WTC11 (cell line): ENCODE data around the gene TPM2. TPM values are rescaled to one million over a fixed set of nuclear protein-coding genes. Genes with fewer than 3 reads are reported as not detected.

Source experiments
- ATAC-seq: fragments of 200-7000 bp; cut with Tn5 transposase; 2 replicates; pipeline ENCODE4 v1.10.0; 2021; ENCODE audit warnings: mild to moderate bottlenecking, moderate library complexity
- Bru-seq: library from RNA; stranded (reverse); fragments of 400-500 nt; gene quantifications from one replicate; lab custom pipeline; 2021; lab: Mats Ljungman, UMichigan
- CTCF ChIA-PET: fragments of 300-600 bp; sonication (Branson Sonifier 250); formaldehyde crosslinking; loops from one replicate; lab custom pipeline; 2021; ENCODE audit warnings: antibody characterized with exemption; lab: Charles Lee
- POLR2A ChIA-PET: fragments of 350-600 bp; sonication (Branson Sonifier 250); formaldehyde crosslinking; loops from one replicate; lab custom pipeline; 2021; ENCODE audit warnings: antibody characterized with exemption; lab: Charles Lee
- DNase-seq: peaks from one replicate; pipeline ENCODE4 v3.0.0; 2021; ENCODE audit warnings: low spot score
- H3K27ac Mint-ChIP-seq: 2 replicates; pipeline ENCODE4 v1.8.0; 2021; ENCODE audit warnings: mixed read lengths
- H3K27me3 Mint-ChIP-seq: 2 replicates; pipeline ENCODE4 v1.8.0; 2021; ENCODE audit warnings: low read depth, mild to moderate bottlenecking, moderate library complexity, mixed read lengths
- H3K36me3 Mint-ChIP-seq: 2 replicates; pipeline ENCODE4 v1.8.0; 2021; ENCODE audit warnings: mixed read lengths
- H3K4me1 Mint-ChIP-seq: 2 replicates; pipeline ENCODE4 v1.8.0; 2022; ENCODE audit warnings: mixed read lengths
- H3K4me3 Mint-ChIP-seq: 2 replicates; pipeline ENCODE4 v1.8.0; 2021; ENCODE audit warnings: mild to moderate bottlenecking, moderate library complexity, mixed read lengths
- H3K9me3 Mint-ChIP-seq: 2 replicates; pipeline ENCODE4 v1.8.0; 2021; ENCODE audit warnings: mixed read lengths
- ARID4B ChIP-seq: sonication (generic); formaldehyde crosslinking; IDR thresholded peaks from 2 replicates; pipeline ENCODE4 v1.8.0; 2023; ENCODE audit warnings: missing genetic modification reagents, mild to moderate bottlenecking, borderline replicate concordance
- CREB1 ChIP-seq: sonication (generic); formaldehyde crosslinking; IDR thresholded peaks from 2 replicates; pipeline ENCODE4 v1.8.0; 2023; ENCODE audit warnings: mild to moderate bottlenecking, missing genetic modification reagents
- CREM ChIP-seq: sonication (generic); formaldehyde crosslinking; IDR thresholded peaks from 2 replicates; pipeline ENCODE4 v1.8.1; 2022; ENCODE audit warnings: mild to moderate bottlenecking, missing genetic modification reagents, moderate library complexity
- EMX1 ChIP-seq: fragments of 250-450 bp; sonication (Bioruptor Pico); IDR thresholded peaks from 2 replicates; pipeline ENCODE4 v1.8.0; 2021; ENCODE audit warnings: mild to moderate bottlenecking
- ETV6 ChIP-seq: sonication (generic); formaldehyde crosslinking; IDR thresholded peaks from 2 replicates; pipeline ENCODE4 v1.8.1; 2022; ENCODE audit warnings: mild to moderate bottlenecking, missing genetic modification reagents
- FOXJ3 ChIP-seq: sonication (generic); formaldehyde crosslinking; IDR thresholded peaks from 2 replicates; pipeline ENCODE4 v1.9.0; 2021; ENCODE audit warnings: missing genetic modification reagents, mild to moderate bottlenecking, borderline replicate concordance
- FOXP1 ChIP-seq: sonication (generic); formaldehyde crosslinking; IDR thresholded peaks from 2 replicates; pipeline ENCODE4 v1.8.0; 2022; ENCODE audit warnings: missing genetic modification reagents, mild to moderate bottlenecking, moderate library complexity, borderline replicate concordance
- GTF2I ChIP-seq: fragments of 250-450 bp; sonication (Bioruptor Pico); conservative IDR thresholded peaks from 2 replicates; pipeline ENCODE4 v1.4.0; 2021; ENCODE audit warnings: mild to moderate bottlenecking
- KAT7 ChIP-seq: sonication (generic); formaldehyde crosslinking; IDR thresholded peaks from 2 replicates; pipeline ENCODE4 v1.8.1; 2023; ENCODE audit warnings: missing genetic modification reagents, mild to moderate bottlenecking, borderline replicate concordance
- MAX ChIP-seq: sonication (generic); formaldehyde crosslinking; IDR thresholded peaks from 2 replicates; pipeline ENCODE4 v1.8.0; 2022; ENCODE audit warnings: mild to moderate bottlenecking, missing genetic modification reagents
- MLX ChIP-seq: sonication (generic); formaldehyde crosslinking; IDR thresholded peaks from 2 replicates; pipeline ENCODE4 v1.8.1; 2023; ENCODE audit warnings: mild to moderate bottlenecking, missing genetic modification reagents, moderate library complexity
- NFATC4 ChIP-seq: fragments of 250-450 bp; sonication (Bioruptor Pico); IDR thresholded peaks from 2 replicates; pipeline ENCODE4 v1.9.0; 2021; ENCODE audit warnings: mild to moderate bottlenecking
- NFYB ChIP-seq: sonication (generic); formaldehyde crosslinking; conservative IDR thresholded peaks from 2 replicates; pipeline ENCODE4 v1.8.0; 2022; ENCODE audit warnings: low read depth, missing genetic modification reagents
- SMAD4 ChIP-seq: sonication (generic); formaldehyde crosslinking; IDR thresholded peaks from 2 replicates; pipeline ENCODE4 v1.8.0; 2022; ENCODE audit warnings: mild to moderate bottlenecking, missing genetic modification reagents
- STAT6 ChIP-seq: sonication (generic); formaldehyde crosslinking; conservative IDR thresholded peaks from 2 replicates; pipeline ENCODE4 v1.8.1; 2023; ENCODE audit warnings: mild to moderate bottlenecking, low read depth, missing genetic modification reagents, moderate library complexity
- TCF7 ChIP-seq: sonication (generic); formaldehyde crosslinking; IDR thresholded peaks from 2 replicates; pipeline ENCODE4 v1.8.0; 2022; ENCODE audit warnings: mild to moderate bottlenecking, low read depth, missing genetic modification reagents, moderate library complexity
- TP53 ChIP-seq: sonication (generic); formaldehyde crosslinking; IDR thresholded peaks from 2 replicates; pipeline ENCODE4 v1.8.1; 2023; ENCODE audit warnings: mild to moderate bottlenecking, missing genetic modification reagents
- USF2 ChIP-seq: sonication (generic); formaldehyde crosslinking; IDR thresholded peaks from 2 replicates; pipeline ENCODE4 v1.8.1; 2023; ENCODE audit warnings: mild to moderate bottlenecking, missing genetic modification reagents, moderate library complexity
- ZMAT4 ChIP-seq: fragments of 250-450 bp; sonication (Bioruptor Pico); IDR thresholded peaks from 2 replicates; pipeline ENCODE4 v1.9.0; 2021; ENCODE audit warnings: mild to moderate bottlenecking
- ZNF121 ChIP-seq: sonication (generic); formaldehyde crosslinking; IDR thresholded peaks from 2 replicates; pipeline ENCODE4 v1.8.0; 2023; ENCODE audit warnings: missing genetic modification reagents
- ZNF232 ChIP-seq: sonication (generic); formaldehyde crosslinking; IDR thresholded peaks from 2 replicates; pipeline ENCODE4 v1.8.0; 2022; ENCODE audit warnings: mild to moderate bottlenecking, missing genetic modification reagents
- ZNF263 ChIP-seq: sonication (generic); formaldehyde crosslinking; IDR thresholded peaks from 2 replicates; pipeline ENCODE4 v1.8.1; 2022; ENCODE audit warnings: low read depth, mild to moderate bottlenecking, moderate library complexity, missing genetic modification reagents
- ZSCAN18 ChIP-seq: fragments of 250-450 bp; sonication (Bioruptor Pico); IDR thresholded peaks from 2 replicates; pipeline ENCODE4 v2.1.2; 2022; ENCODE audit warnings: mild to moderate bottlenecking, moderate library complexity
- long read RNA-seq, 3 experiments: library from RNA in 1 of 3; library from capped mRNA in 1 of 3; library from polyadenylated mRNA in 1 of 3; unstranded in 2 of 3; stranded (forward) in 1 of 3; transcript quantifications; one replicate each; pipeline ENCODE4 v2.0.0, GENCODE V29; 2021
- total RNA-seq: library from RNA; stranded (reverse); gene quantifications from 3 replicates; pipeline ENCODE4 v1.2.3, GENCODE V29; 2021

TPM2 gene
- total RNA-seq (138 to 146 TPM (median 139 TPM) in 3 replicates), Bru-seq, nascent RNA (percentile 81 among the genes with signal in this experiment)
- long read RNA-seq, experiment 1, transcript TPM2-203 (9 exons, 1,183 nt) = minor isoform, 17 of 152 reads
- long read RNA-seq, experiment 1, transcript TPM2-211 (9 exons, 1,392 nt) = minor isoform, 5 of 152 reads
- long read RNA-seq, experiment 1, transcript TPM2-201 (9 exons, 1,018 nt) = major isoform, 56 of 152 reads
- long read RNA-seq, experiment 1, partial matches to known transcripts = 11 of 152 reads
- long read RNA-seq, experiment 1, other reads (novel, unspliced or antisense) = 62 of 152 reads
- long read RNA-seq, experiment 2, transcript TPM2-201 (9 exons, 1,018 nt) = major isoform, 43 of 126 reads
- long read RNA-seq, experiment 2, transcript TPM2-203 (9 exons, 1,183 nt) = minor isoform, 26 of 126 reads
- long read RNA-seq, experiment 2, partial matches to known transcripts = 28 of 126 reads
- long read RNA-seq, experiment 2, other reads (novel, unspliced or antisense) = 26 of 126 reads
- long read RNA-seq, experiment 3, transcript TPM2-211 (9 exons, 1,392 nt) = minor isoform, 6 of 254 reads
- long read RNA-seq, experiment 3, transcript TPM2-203 (9 exons, 1,183 nt) = minor isoform, 79 of 254 reads
- long read RNA-seq, experiment 3, transcript TPM2-201 (9 exons, 1,018 nt) = major isoform, 120 of 254 reads
- long read RNA-seq, experiment 3, partial matches to known transcripts = 10 of 254 reads
- long read RNA-seq, experiment 3, other reads (novel, unspliced or antisense) = 38 of 254 reads

- CTCF ChIA-PET = interaction anchor here (0.6 to 6.8 kb wide), 17 partner anchors 9 to 122 kb away, joined by 3 to 49 read pairs (median 11); partner anchors contain the start of genes ARHGEF39, CCDC107, CREB3 and RGP1
- DNase-seq = peak; percentile 75
- TF ChIP-seq ZNF263 (CRISPR knock-in tag) (no peak), NFATC4 (CRISPR knock-in tag) (no peak), USF2 (CRISPR knock-in tag) (no peak; the same call in 1 of the 2 replicates), NFYB (CRISPR knock-in tag) (no peak), ZMAT4 (no peak), MLX (CRISPR knock-in tag) (no peak), FOXP1 (peak; percentile 89), GTF2I (CRISPR knock-in tag) (no peak), CREM (CRISPR knock-in tag) (no peak), FOXJ3 (no peak), STAT6 (CRISPR knock-in tag) (no peak), SMAD4 (CRISPR knock-in tag) (no peak), TCF7 (no peak), MAX (CRISPR knock-in tag) (peak; percentile 61; the same call in 1 of the 2 replicates), EMX1 (CRISPR knock-in tag) (no peak), CREB1 (CRISPR knock-in tag) (no peak), TP53 (CRISPR knock-in tag) (no peak; the same call in 1 of the 2 replicates), ZSCAN18 (no peak), ETV6 (peak; percentile 80), ARID4B (CRISPR knock-in tag) (no peak; the same call in 1 of the 2 replicates), ZNF121 (CRISPR knock-in tag) (0 out of 2 replicates have a peak, but pooled peaks have one; percentile 42), ZNF232 (peak; percentile 92), KAT7 (CRISPR knock-in tag) (peak; percentile 95; the same call in 1 of the 2 replicates)
Measured at GRCh38 chr9:35689542-35690293, at the start of gene TPM2. TSS of gene TPM2 (minus strand) at chr9:35689925. CDS start at chr9:35689817, 108 bp downstream.

More at GRCh38 chr9:35689542-35690293, at the start of gene TPM2:
- Mint-ChIP-seq H3K4me3 (peak within 1 kb of the TSS; percentile 91), H3K36me3 (peaks cover 15% of the 10 kb centered on the region), H3K4me1 (peaks cover 23% of the 10 kb centered on the region), H3K27ac (0 out of 2 replicates have a peak within 1 kb of the TSS, but pooled peaks have one; percentile 48), H3K9me3 (no peaks in the 10 kb centered on the region), H3K27me3 (no peaks in the 10 kb centered on the region)
- ATAC-seq = peak; percentile 63
- POLR2A ChIA-PET = interaction anchor here (0.6 to 5.2 kb wide), 17 partner anchors 9 to 1052 kb away, joined by 3 to 38 read pairs (median 5); partner anchors contain the start of genes ARHGEF39, CCDC107, CREB3 and RMRP
